ENCODE measurements around the gene ANKRD36B.
"Not testable (repeated sequence)": the region's sequence is repeated elsewhere in the genome, so short reads cannot be mapped to it uniquely, and the experiment has no call there.

DNA sequence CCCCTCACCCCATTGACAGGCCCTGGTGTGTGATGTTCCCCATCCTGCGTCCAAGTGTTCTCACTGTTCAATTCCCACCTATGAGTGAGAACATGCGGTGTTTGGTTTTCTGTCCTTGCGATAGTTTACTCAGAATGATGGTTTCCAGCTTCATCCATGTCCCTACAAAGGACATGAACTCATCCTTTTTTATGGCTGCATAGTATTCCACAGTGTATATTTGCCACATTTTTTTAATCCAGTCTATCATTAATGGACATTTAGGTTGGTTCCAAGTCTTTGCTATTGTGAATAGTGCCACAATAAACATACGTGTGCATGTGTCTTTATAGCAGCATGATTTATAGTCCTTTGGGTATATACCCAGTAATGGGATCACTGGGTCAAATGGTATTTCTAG is 6.5 kb upstream of the ANKRD36B start:
- TF ChIP-seq, protein P1, sequence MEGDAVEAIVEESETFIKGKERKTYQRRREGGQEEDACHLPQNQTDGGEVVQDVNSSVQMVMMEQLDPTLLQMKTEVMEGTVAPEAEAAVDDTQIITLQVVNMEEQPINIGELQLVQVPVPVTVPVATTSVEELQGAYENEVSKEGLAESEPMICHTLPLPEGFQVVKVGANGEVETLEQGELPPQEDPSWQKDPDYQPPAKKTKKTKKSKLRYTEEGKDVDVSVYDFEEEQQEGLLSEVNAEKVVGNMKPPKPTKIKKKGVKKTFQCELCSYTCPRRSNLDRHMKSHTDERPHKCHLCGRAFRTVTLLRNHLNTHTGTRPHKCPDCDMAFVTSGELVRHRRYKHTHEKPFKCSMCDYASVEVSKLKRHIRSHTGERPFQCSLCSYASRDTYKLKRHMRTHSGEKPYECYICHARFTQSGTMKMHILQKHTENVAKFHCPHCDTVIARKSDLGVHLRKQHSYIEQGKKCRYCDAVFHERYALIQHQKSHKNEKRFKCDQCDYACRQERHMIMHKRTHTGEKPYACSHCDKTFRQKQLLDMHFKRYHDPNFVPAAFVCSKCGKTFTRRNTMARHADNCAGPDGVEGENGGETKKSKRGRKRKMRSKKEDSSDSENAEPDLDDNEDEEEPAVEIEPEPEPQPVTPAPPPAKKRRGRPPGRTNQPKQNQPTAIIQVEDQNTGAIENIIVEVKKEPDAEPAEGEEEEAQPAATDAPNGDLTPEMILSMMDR (IDR thresholded peaks at IDR 0.05) = not testable (repeated sequence)
- TF ChIP-seq POLR2A (IDR thresholded peaks at IDR 0.05) = not testable (repeated sequence)
